Measurements from ENCODE around the gene LENG8. TPM values are rescaled to one million over a fixed set of nuclear protein-coding genes. Genes with fewer than 3 reads are reported as not detected.
"Not testable (repeated sequence)": the region's sequence is repeated elsewhere in the genome, so short reads cannot be mapped to it uniquely, and the experiment has no call there.

The LENG8 gene
- total RNA-seq, 2 donors from 2014 or later: 182 to 290 TPM

GRCh38 chr19:54463531-54464043, 14.6 kb downstream of the LENG8 start, which contains the start of gene LENG9:
LENG9 (minus strand) TSS chr19:54463778; CDS start chr19:54463526, 252 bp downstream.
- Histone ChIP-seq H3K27me3 (no peaks in the 10 kb centered on the region), H3K4me3 (peak within 1 kb of the TSS in 1 of 2 donors; percentile 20), H3K4me1 (peaks cover 87% of the 10 kb centered on the region), H3K36me3 (replicated peaks in 1 of 2; ENCODE audit: insufficient read depth in 1 of 2, low read depth in 2 of 2) (peaks cover 3 to 8% of the 10 kb centered on the region in 2 donors), H3K27ac (peak within 1 kb of the TSS; percentile 97 to 100 (median 98)), H3K9me3 (no peaks in the 10 kb centered on the region)
- TF ChIP-seq, protein P1, sequence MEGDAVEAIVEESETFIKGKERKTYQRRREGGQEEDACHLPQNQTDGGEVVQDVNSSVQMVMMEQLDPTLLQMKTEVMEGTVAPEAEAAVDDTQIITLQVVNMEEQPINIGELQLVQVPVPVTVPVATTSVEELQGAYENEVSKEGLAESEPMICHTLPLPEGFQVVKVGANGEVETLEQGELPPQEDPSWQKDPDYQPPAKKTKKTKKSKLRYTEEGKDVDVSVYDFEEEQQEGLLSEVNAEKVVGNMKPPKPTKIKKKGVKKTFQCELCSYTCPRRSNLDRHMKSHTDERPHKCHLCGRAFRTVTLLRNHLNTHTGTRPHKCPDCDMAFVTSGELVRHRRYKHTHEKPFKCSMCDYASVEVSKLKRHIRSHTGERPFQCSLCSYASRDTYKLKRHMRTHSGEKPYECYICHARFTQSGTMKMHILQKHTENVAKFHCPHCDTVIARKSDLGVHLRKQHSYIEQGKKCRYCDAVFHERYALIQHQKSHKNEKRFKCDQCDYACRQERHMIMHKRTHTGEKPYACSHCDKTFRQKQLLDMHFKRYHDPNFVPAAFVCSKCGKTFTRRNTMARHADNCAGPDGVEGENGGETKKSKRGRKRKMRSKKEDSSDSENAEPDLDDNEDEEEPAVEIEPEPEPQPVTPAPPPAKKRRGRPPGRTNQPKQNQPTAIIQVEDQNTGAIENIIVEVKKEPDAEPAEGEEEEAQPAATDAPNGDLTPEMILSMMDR (IDR thresholded peaks at IDR 0.05): no peak
- peak; percentile 93 to 98 (median 97) for TF ChIP-seq POLR2A (IDR thresholded peaks at IDR 0.05)
- intact Hi-C loops (cut with DNase I): no loop called here
- WGBS, 2 donors: 1% methylated on average over 14 to 26 of the region's 41 CpGs
- DNase-seq (peak; percentile 99 to 100 (median 100)), ATAC-seq (peak; percentile 65)

DNA sequence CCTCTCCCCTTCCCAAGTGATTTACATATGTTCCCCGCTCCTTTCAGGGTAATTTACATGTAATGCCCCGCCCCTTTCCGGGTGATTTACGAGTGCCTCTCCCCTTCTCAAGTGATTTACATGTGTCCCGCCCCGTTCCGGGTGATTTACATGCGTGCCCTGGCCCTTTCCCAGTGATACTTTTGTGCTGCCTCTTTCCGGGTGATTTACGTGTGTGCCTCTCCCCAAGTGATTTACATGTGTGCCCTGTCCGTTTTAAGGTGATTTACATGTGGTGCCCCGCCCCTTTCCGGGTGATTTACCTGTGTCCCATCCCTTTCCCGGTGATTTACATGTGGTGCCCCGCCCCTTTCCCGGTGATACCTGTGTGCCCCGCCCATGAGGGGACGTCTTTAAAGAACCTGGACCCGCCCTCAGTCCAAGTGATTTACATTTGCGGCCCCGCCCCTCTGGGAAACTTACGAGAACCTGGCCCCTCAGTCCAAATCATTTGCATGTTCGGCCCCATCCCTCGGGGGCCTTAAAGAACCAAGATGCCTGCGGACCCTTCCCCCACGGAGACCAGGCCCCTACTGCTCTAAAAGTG, 15.1 kb downstream of the LENG8 start:
- ATAC-seq: peak; percentile 57
- 0 to 1% methylated on average over 20 to 26 of the region's 26 CpGs for WGBS, 2 donors

DNA sequence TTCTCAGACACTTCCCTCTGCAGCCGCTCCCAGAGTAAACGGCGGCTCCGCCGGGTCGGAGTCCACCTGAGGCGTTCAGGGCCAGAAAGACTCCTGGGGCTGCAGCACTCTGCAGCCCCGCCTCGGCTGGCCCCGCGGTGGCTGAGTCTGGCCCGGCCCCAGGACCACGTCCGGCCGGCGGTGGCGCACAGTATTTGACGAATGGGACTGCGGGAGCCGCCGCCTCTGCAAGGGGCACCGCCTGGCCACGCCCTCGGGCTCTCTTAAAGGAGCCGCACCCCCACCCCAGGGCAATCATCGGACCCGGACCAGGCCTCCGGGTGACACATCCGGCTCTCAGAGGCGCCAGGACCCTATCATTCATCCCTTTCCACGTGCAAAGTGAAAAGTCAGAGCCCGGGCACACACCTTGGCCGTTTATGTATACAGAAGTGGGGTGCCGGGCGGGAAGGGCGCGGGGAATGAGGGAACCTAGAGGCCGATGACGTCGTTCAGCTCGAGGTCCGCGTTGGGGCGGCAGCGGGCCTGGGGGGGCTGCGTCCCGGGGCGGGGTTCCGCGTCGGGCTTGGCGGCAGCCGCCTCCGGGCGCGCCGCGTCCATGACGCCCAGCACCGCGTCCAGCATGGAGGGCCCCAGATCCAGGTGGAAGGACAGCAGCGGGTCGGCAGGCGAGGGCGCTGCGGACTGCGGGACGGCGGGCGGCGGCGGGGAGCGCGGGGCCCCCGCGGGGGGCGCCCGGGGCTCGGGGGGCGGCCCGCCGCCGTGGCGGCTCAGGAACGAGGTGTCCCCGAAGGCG, 15.8 kb downstream of the LENG8 start:
- Histone ChIP-seq H3K36me3 (replicated peaks in 1 of 2; ENCODE audit: insufficient read depth in 1 of 2, low read depth in 2 of 2) (peaks cover 0 to 4% of the 10 kb centered on the region in 2 donors), H3K4me1 (peaks cover 87% of the 10 kb centered on the region), H3K4me3 (peak overlapping the region in 1 of 2 donors; percentile 8), H3K27ac (peak overlapping the region; percentile 97 to 100 (median 98)), H3K27me3 (no peaks in the 10 kb centered on the region), H3K9me3 (no peaks in the 10 kb centered on the region)
- intact Hi-C loops (cut with DNase I): no loop called here
- DNase-seq: peak; percentile 95 to 96 (median 96)
- peak; percentile 69 for ATAC-seq
- 0 to 12% methylated on average over 5 to 67 of the region's 87 CpGs for WGBS, 2 donors
- TF ChIP-seq, protein P1 (IDR thresholded peaks at IDR 0.05): peak in 3 of 7 experiments; percentile 29 to 36 (median 32)
- TF ChIP-seq POLR2A (IDR thresholded peaks at IDR 0.05): peak; percentile 68 to 86 (median 79)

More for the DNA sequence above, 15.1 kb downstream of the LENG8 start:
- H3K36me3 ChIP-seq (replicated peaks in 1 of 2; ENCODE audit: insufficient read depth in 1 of 2, low read depth in 2 of 2): peaks cover 0 to 4% of the 10 kb centered on the region in 2 donors
- peak overlapping the region in 1 of 2 donors; percentile 8 for H3K4me3 ChIP-seq
- no peaks in the 10 kb centered on the region for H3K9me3 ChIP-seq
- TF ChIP-seq, protein P1 (IDR thresholded peaks at IDR 0.05): no peak
- TF ChIP-seq POLR2A (IDR thresholded peaks at IDR 0.05): no peak
- peak overlapping the region; percentile 97 to 100 (median 98) for H3K27ac ChIP-seq
- H3K27me3 ChIP-seq: no peaks in the 10 kb centered on the region
- peak; percentile 97 to 98 (median 98) for DNase-seq
- intact Hi-C loops (cut with DNase I): no loop called here
- H3K4me1 ChIP-seq: peaks cover 87% of the 10 kb centered on the region

DNA sequence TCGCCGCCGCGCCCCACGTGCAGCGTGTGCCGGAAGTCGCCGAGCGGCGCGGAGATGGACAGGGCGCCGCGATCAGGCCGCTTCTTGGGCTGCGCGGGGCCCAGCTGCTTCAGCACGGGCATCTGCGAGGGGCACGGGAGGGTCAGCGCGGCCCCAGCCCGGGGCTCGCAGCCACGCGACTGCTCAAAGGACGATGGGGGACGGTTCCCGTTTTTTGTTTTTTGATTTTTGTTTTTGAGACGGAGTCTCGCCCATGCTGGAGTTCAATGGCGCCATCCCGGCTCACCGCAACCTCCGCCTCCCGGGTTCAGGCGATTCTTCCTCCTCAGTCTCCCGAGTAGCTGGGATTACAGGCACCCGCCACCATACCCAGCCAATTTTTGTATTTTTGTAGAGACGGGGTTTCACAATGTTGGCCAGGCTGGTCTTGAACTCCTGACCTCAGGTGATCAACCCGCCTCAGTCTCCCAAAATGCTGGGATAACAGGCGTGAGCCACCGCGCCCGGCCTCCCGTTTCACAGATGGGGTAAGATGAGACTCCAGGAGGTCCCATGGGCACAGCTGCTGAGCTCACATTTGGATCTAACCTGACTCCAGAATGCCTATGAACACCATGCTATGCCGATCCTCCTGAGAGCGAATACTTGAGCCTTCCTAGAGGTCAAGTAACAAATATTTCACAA, 16.6 kb downstream of the LENG8 start:
- no peaks in the 10 kb centered on the region for H3K9me3 ChIP-seq
- intact Hi-C loops (cut with DNase I): no loop called here

DNA sequence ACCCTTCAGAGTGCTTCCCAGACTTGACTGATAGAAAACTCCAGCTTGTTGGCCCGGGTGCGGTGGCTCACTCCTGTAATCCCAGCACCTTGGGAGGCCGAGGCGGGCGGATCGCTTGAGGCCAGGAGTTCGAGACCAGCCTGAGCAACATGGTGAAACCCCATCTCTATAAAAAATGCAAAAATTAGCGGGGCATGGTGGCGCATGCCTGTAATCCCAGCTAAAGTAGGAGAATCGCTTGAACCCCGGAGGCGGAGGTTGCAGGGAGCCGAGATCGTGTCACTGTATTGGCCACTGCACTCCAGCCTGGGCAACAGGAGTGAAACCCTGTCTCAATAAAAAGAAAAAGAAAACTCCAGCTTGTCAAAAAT, 17.1 kb downstream of the LENG8 start:
- H3K27me3 ChIP-seq; H3K9me3 ChIP-seq; intact Hi-C loops (cut with DNase I); H3K4me3 ChIP-seq; ATAC-seq; DNase-seq; H3K36me3 ChIP-seq (replicated peaks in 1 of 2; ENCODE audit: insufficient read depth in 1 of 2, low read depth in 2 of 2): not testable (repeated sequence)
- H3K27ac ChIP-seq: peak overlapping the region in 3 of 4 donors; percentile 97 to 99 (median 98)
- 94 to 96% methylated on average over 14 of the region's 14 CpGs for WGBS, 2 donors
- peaks cover 88% of the 10 kb centered on the region for H3K4me1 ChIP-seq

More for the DNA sequence above, 16.6 kb downstream of the LENG8 start:
- Histone ChIP-seq H3K27me3 (no peaks in the 10 kb centered on the region), H3K27ac (peak overlapping the region in 3 of 4 donors; percentile 97 to 99 (median 98)), H3K4me3 (no peak overlapping the region), H3K4me1 (peaks cover 88% of the 10 kb centered on the region), H3K36me3 (replicated peaks in 1 of 2; ENCODE audit: insufficient read depth in 1 of 2, low read depth in 2 of 2) (peaks cover 0 to 4% of the 10 kb centered on the region in 2 donors)
- no peak for DNase-seq
- TF ChIP-seq, protein P1 (IDR thresholded peaks at IDR 0.05): no peak
- TF ChIP-seq POLR2A (IDR thresholded peaks at IDR 0.05): no peak
- 75 to 97% methylated on average over 15 to 43 of the region's 49 CpGs for WGBS, 2 donors
- no peak for ATAC-seq
